GM12801 (cell line): ENCODE data around the gene HRAS.

Experiments
- CTCF ChIP-seq: IDR thresholded peaks from one replicate; pipeline ENCODE4 v1.5.1; 2011; ENCODE audit warnings: control low read depth; ENCODE audit not compliant: insufficient read length; ENCODE audit errors: extremely low read depth

The HRAS gene

DNA sequence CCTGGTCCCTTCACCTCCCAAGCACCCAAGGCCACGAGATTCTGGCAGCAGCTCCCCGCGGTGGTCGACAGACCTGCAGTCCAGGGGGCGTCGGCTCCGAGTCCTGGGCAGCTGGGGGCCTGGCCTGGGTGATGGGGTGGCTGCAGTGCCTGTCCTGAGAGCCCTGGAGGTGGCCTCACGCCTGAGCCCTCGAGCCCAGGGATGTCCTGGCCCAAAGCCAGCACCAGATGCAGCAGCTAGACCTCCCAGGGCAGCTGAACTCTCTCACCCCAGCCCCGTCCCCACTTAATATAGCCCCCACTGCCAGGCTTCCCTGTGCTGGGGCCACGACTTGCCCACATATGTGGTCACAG lies 18.6 kb upstream of the HRAS start:
- no peak for TF ChIP-seq CTCF

GRCh38 chr11:553083-553987 lies 18.0 kb upstream of the HRAS start:
- TF ChIP-seq CTCF, result no peak

- TF ChIP-seq CTCF, result no peak
Measured at GRCh38 chr11:551596-551995, 16.2 kb upstream of the HRAS start.

- no peak for TF ChIP-seq CTCF
Measured at GRCh38 chr11:551131-551530, 15.8 kb upstream of the HRAS start.

DNA sequence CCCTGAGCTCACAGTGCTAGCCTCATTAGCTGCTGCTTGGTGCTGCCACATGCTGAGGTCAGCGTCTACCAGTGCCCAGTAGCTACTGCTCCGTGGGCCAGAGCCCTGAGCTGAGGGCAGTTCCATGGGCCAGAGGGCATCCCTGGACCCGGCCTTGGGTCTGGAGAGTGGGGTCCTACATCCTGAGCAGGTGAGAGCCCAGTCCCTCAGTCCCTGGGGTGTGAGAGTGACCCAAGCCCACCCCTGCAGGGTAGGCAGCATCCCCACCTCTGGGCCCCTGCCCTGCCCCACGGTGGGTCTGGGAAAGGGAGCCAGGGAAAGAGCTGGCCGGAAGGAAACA lies 15.3 kb upstream of the HRAS start:
- TF ChIP-seq CTCF, result no peak

GRCh38 chr11:550021-550745 lies 14.8 kb upstream of the HRAS start:
- TF ChIP-seq CTCF, result no peak

DNA sequence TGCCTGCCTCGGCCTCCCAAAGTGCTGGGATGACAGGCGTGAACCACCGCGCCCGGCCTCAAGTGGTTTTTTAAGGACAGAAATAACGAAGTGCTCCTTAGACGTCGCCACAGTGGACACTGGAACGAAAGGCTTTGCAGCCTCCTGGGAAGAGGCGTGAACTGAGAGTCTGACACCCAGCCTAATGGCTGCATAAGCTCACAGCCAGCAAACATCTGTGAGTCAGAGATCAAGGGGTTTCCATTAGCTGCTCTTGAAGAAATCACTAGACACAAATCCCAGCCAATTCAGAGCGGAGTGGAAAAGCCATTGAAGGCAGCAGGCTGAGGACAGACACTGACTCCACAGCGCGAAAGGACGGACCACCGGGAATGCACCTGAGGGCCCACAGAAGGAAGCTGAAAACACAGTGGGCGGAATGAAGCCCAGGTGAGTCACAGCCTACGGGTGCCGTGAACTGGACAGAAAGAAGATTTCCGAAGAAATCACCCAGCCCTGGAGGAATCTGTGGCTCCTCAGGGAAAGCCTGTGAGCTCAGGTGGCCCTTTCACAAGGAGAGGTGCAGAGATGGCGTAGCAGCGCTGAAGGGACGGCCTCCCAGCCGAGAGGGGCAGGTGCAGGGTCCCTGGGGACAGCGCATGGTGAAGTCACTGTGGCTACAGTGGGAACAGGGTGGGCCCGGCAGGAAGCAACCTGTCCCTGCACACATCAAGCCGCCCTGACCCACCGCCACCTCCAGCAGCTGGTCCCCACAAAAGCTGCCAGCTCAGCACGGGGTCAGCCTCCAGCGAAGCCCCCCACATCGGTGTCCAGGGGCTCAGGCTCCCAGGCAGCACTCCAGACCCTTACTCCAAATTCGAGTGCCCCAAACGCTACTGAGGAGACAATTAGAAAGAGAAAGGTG lies 13.6 kb upstream of the HRAS start:
- TF ChIP-seq CTCF, result no peak
